ENCODE data around the gene GPR4. TPM values are rescaled to one million over a fixed set of nuclear protein-coding genes. Genes with fewer than 3 reads are reported as not detected.

GPR4 gene
- total RNA-seq, 4 donors from 2014 or later: 6.0 to 29.4 (median 12.0) TPM

DNA sequence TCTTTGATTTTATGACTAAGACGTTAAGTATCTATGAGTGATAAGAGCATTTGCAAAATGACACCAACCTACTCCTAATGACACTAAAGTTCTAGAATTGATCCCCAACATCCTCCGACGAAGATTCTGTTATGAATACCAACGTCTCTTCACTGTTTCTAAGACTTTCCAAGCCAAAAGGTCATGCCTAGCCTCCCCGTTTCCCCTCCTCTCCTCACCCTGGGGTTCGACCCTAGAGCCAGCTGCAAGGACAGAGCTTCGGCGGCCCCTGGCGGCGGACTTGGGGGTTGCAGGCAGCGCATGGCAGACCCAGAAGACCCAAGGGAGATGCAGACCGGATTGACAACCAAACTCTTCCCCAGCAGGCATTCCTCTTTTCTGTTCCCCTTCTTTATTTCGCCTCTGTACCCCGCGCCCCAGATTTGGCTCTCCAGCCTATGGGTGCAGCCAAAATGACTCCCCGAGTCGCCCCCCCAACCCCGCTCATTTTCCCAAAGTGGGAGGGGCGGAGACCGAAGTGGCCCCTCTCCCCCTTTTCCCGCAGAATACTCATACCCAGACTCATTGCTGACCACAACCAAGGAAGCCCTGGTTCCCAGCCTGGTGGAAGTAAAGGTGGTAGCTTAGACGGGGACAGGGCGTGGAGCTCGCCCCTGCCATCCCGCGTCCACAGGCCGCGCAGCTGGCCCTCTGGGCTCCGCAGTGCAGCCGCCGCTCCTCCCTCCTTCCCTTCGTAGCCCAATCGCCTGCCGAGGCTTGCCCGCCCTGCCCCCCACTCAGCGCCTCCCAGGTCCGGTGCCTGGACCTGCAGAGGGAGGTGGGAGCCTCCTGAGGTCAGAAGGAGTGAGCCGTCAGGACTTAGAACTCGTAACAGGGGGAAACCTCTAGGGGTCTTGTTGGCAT lies 41.3 kb upstream of the GPR4 start:
- DNase-seq (ENCODE audit: low spot score) (peak; percentile 82), ATAC-seq (ENCODE audit: low FRiP score) (peak; percentile 19)
- TF ChIP-seq, protein P1, sequence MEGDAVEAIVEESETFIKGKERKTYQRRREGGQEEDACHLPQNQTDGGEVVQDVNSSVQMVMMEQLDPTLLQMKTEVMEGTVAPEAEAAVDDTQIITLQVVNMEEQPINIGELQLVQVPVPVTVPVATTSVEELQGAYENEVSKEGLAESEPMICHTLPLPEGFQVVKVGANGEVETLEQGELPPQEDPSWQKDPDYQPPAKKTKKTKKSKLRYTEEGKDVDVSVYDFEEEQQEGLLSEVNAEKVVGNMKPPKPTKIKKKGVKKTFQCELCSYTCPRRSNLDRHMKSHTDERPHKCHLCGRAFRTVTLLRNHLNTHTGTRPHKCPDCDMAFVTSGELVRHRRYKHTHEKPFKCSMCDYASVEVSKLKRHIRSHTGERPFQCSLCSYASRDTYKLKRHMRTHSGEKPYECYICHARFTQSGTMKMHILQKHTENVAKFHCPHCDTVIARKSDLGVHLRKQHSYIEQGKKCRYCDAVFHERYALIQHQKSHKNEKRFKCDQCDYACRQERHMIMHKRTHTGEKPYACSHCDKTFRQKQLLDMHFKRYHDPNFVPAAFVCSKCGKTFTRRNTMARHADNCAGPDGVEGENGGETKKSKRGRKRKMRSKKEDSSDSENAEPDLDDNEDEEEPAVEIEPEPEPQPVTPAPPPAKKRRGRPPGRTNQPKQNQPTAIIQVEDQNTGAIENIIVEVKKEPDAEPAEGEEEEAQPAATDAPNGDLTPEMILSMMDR (IDR thresholded peaks at IDR 0.05): peak in 2 of 3 donors; percentile 86 to 98

DNA sequence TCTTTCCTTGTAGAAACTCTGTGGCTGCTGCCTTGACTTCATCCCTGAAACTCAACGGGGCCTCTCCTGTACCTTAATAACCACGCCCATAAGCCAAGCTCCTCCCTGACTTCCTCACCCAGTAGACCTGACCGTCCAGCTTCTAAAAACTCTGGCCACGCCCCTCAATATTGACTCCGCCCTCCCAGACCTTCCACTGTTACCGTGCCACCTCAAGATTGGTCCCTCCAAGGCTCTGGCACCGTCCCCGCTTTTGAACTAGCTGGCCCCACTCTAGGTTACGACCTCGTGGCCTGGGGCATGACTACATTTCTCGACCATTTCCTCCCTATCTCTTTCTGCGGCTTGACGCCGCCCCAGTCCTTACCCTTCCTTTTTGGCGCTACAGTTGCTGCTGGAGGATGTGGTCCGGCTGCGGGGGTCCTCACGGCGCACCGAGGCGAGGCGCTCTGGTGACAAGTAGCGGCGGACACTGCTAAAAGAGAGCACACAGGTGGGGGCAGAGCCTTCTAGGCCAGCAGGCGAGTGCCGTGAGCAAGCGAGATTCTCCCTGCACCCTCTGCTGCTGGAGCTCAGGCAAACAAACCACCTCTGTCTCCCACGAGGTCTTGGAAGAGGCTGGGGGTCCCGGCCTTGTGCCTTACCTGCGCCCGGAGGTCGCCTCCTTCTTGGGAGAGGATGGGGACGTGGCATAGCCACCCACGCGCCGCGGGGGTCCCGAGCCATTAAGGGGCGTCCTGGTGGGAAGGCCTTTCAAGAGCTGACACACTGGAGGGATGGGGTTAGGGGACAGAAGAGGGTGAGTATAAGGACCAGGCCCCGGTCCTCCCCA lies 39.5 kb upstream of the GPR4 start:
- DNase-seq (ENCODE audit: low spot score) (peak; percentile 70), ATAC-seq (ENCODE audit: low FRiP score) (peak; percentile 11)
- TF ChIP-seq, protein P1 (IDR thresholded peaks at IDR 0.05): no peak

DNA sequence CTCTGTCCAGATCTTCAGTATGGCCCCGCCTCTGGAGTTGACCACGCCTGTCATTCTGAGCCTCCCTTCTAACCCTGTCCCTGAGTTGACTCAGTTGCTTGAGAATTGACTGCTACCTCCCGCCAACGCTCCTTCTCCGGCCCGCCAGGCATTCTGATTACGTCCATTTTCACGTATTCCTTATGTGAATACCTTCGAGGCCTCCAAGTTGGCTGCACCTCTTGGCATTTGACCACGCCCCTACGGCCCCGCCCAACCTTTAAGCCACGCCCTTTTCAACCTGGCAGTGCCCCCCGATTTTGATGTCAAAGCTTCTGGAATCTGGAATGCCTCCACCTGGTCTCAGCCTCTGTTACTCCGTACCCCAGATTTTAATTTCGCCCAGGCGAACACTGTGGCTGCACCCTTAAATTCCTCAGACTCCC lies 38.8 kb upstream of the GPR4 start:
- no peak for DNase-seq (ENCODE audit: low spot score)
- no peak for ATAC-seq (ENCODE audit: low FRiP score)
- TF ChIP-seq, protein P1 (IDR thresholded peaks at IDR 0.05): no peak

DNA sequence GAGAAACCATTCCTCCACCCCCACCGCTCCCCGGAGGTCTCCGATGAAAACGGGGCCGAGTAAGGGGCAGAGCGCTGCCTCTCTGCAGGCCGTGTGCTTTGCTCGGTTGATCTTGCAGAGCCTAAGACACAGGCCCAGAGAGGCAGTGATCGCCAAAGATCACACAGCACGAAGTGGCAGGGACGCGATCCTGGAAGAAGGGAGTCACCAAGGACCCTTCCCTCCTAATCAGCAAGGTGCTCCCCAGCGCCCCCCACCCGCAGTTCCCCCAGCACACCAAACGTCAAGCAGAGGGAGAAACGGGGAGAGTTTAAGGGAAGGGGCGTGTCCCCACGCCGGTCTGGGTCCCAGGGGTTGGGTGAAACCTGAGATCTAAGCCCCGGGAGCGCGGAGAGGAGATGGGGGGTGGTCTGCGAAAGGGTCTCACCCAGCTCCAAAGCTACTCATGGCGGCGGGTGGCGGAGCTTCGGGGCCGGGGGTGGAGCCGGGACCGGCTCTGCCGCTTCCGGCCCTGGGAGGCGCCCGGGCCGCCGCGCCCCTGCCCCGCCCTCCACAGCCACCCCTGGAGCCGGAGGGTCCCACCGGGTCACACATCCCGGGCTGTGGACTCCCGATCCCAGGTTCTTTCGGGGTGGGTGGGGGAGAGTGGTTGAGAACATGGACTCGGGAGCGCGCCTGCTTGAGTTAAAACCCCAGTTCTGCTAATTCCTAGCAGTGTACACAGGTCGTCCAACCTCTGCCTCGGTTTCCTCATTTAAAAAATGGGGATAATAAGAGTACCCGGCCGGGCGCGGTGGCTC lies 37.1 kb upstream of the GPR4 start, which contains the start of gene EML2:
EML2 (minus strand) TSS at position 468 of the 800 bp plus-strand sequence; CDS start at position 447, 21 bp downstream.
- TF ChIP-seq, protein P1 (IDR thresholded peaks at IDR 0.05): no peak
- ATAC-seq (ENCODE audit: low FRiP score) (peak; percentile 19), DNase-seq (ENCODE audit: low spot score) (no peak)

DNA sequence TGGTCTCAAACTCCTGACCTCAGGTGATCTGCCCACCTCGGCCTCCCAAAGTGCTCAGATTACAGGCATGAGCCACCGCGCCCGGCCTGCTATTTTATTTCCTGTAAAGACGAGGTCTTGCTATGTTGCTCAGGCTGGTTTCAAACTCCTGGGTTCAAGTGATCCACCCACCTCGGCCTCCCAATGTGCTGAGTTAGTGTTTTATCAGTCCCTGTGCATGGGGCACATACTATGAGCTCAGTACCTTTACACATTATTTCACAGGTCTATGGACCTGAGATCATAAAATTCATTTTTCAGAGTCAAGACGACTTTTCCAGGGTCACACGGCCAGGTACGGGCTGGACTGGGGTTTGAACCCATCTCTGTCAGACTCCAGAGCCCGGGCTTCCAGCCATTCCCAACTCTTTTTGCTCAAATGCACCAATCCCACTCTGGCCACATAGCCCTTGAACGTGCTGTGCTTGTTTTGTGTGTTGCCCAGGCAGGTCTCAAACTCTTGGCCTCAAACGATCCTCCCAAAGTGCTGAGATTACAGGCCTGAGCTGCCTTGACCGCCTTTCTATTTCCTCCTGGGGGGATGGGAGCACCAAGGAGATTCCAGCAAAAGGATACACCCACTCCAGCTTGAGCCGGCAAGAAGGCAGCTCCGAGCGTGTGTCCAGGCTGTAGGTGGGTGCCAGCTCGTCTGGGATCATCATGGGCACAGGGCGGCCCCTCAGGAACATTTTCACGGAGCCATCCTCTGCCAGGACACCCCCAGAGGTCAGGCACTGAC lies 36.1 kb upstream of the GPR4 start:
- TF ChIP-seq, protein P1 (IDR thresholded peaks at IDR 0.05): no peak
- ATAC-seq (ENCODE audit: low FRiP score) (no peak), DNase-seq (ENCODE audit: low spot score) (no peak)

DNA sequence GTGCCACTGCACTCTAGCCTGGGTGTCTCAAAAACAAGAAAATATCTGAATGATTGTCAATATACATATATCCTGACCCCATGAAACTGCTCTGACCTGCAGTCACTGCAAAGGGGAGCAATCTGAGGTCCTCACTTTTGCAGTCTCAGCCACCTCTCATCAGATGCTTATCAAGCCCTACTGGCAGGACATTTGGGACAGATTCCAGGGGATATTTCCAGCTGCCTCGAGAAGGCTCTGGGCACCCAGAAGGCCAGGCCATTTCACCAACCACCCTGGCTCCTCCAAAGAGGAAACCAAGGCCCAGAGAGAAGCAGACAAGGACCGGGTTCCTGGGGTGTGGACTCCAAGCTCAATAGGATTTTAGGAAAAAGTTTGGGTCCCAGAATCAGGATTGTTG lies 34.9 kb upstream of the GPR4 start:
- ATAC-seq (ENCODE audit: low FRiP score) (no peak), DNase-seq (ENCODE audit: low spot score) (no peak)
- TF ChIP-seq, protein P1 (IDR thresholded peaks at IDR 0.05): no peak

All from omental fat pad (tissue), 4 donors.